ENCODE results near the gene MPP3. TPM values are rescaled to one million over a fixed set of nuclear protein-coding genes. Genes with fewer than 3 reads are reported as not detected.

MPP3 gene
- total and polyA plus RNA-seq, 9 of the 15 experiments (the other 6 are each of a cell fraction or from before 2014, with no cell fraction given): 0.41 to 10.4 (median 4.5) TPM

GRCh38 chr17:43760254-43760852 is 72.6 kb downstream of the MPP3 start (continued):
- TF ChIP-seq NEUROD1 (IDR thresholded peaks at IDR 0.05; ENCODE audit: borderline replicate concordance, low read depth, low read length, partially characterized antibody) (peak; percentile 27), ZNF717 (CRISPR knock-in tag; IDR thresholded peaks at IDR 0.05) (no peak), HEY1 (CRISPR knock-in tag; IDR thresholded peaks at IDR 0.05; ENCODE audit: borderline replicate concordance) (0 out of 2 replicates have a peak, but pooled peaks have one; percentile 29), BRD9 (IDR thresholded peaks at IDR 0.05; ENCODE audit: low read depth, partially characterized antibody) (no peak), XRCC5 (IDR thresholded peaks at IDR 0.05; ENCODE audit: low read depth, low read length) (peak; percentile 90; the same call in 1 of the 2 replicates), ZNF384 (IDR thresholded peaks at IDR 0.05; ENCODE audit: low read depth, low read length) (0 out of 2 replicates have a peak, but pooled peaks have one; percentile 36), HOXB6 (CRISPR knock-in tag; IDR thresholded peaks at IDR 0.05; ENCODE audit: borderline replicate concordance) (no peak), MYC (IDR thresholded peaks at IDR 0.05; ENCODE audit: low read depth, low read length) (peak; percentile 51; the same call in 1 of the 2 replicates), MYC (CRISPR knock-in tag; IDR thresholded peaks at IDR 0.05; ENCODE audit: borderline replicate concordance, low read depth) (no peak), U2AF1 (optimal IDR thresholded peaks at IDR 0.05; ENCODE audit: low read depth, low read length) (no peak), PTRF (tag; IDR thresholded peaks at IDR 0.05) (no peak), MAZ (CRISPR knock-in tag; conservative IDR thresholded peaks at IDR 0.05 in 1 of 2, IDR thresholded peaks at IDR 0.05 in 1 of 2) (peak in 1 of 2 experiments; percentile 58; a peak in 2 of 4 replicates), SMC3 (conservative IDR thresholded peaks at IDR 0.05; ENCODE audit: insufficient read depth, low read depth, low read length) (peak; percentile 100), SOX6 (IDR thresholded peaks at IDR 0.05) (peak; percentile 23; the same call in 1 of the 2 replicates), CREM (IDR thresholded peaks at IDR 0.05; ENCODE audit: low read depth) (peak; percentile 49; the same call in 1 of the 2 replicates), SETDB1 (IDR thresholded peaks at IDR 0.05; ENCODE audit: low read length) (no peak), ARID2 (IDR thresholded peaks at IDR 0.05) (peak; percentile 99)
- TF ChIP-seq, protein P1, sequence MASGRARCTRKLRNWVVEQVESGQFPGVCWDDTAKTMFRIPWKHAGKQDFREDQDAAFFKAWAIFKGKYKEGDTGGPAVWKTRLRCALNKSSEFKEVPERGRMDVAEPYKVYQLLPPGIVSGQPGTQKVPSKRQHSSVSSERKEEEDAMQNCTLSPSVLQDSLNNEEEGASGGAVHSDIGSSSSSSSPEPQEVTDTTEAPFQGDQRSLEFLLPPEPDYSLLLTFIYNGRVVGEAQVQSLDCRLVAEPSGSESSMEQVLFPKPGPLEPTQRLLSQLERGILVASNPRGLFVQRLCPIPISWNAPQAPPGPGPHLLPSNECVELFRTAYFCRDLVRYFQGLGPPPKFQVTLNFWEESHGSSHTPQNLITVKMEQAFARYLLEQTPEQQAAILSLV (tag; IDR thresholded peaks at IDR 0.05): no peak
- TF ChIP-seq, protein P2, sequence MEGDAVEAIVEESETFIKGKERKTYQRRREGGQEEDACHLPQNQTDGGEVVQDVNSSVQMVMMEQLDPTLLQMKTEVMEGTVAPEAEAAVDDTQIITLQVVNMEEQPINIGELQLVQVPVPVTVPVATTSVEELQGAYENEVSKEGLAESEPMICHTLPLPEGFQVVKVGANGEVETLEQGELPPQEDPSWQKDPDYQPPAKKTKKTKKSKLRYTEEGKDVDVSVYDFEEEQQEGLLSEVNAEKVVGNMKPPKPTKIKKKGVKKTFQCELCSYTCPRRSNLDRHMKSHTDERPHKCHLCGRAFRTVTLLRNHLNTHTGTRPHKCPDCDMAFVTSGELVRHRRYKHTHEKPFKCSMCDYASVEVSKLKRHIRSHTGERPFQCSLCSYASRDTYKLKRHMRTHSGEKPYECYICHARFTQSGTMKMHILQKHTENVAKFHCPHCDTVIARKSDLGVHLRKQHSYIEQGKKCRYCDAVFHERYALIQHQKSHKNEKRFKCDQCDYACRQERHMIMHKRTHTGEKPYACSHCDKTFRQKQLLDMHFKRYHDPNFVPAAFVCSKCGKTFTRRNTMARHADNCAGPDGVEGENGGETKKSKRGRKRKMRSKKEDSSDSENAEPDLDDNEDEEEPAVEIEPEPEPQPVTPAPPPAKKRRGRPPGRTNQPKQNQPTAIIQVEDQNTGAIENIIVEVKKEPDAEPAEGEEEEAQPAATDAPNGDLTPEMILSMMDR (IDR thresholded peaks at IDR 0.05 in 2 of 3, conservative IDR thresholded peaks at IDR 0.05 in 1 of 3; ENCODE audit: insufficient read depth in 2 of 3, low read depth in 1 of 3, low read length in 3 of 3): peak; percentile 99 to 100 (median 100)
- TF ChIP-seq, protein P3, sequence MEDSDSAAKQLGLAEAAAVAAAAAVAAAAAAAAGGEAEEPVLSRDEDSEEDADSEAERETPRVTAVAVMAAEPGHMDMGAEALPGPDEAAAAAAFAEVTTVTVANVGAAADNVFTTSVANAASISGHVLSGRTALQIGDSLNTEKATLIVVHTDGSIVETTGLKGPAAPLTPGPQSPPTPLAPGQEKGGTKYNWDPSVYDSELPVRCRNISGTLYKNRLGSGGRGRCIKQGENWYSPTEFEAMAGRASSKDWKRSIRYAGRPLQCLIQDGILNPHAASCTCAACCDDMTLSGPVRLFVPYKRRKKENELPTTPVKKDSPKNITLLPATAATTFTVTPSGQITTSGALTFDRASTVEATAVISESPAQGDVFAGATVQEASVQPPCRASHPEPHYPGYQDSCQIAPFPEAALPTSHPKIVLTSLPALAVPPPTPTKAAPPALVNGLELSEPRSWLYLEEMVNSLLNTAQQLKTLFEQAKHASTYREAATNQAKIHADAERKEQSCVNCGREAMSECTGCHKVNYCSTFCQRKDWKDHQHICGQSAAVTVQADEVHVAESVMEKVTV (CRISPR knock-in tag; IDR thresholded peaks at IDR 0.05): peak; percentile 99
- TF ChIP-seq, protein P4, sequence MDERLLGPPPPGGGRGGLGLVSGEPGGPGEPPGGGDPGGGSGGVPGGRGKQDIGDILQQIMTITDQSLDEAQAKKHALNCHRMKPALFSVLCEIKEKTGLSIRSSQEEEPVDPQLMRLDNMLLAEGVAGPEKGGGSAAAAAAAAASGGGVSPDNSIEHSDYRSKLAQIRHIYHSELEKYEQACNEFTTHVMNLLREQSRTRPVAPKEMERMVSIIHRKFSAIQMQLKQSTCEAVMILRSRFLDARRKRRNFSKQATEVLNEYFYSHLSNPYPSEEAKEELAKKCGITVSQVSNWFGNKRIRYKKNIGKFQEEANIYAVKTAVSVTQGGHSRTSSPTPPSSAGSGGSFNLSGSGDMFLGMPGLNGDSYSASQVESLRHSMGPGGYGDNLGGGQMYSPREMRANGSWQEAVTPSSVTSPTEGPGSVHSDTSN (CRISPR knock-in tag; IDR thresholded peaks at IDR 0.05; ENCODE audit: low read depth): no peak
- TF ChIP-seq, protein P4 (tag; conservative IDR thresholded peaks at IDR 0.05; ENCODE audit: low read depth): no peak

All from K562 (cell line).